Memory B cell (primary cell): ENCODE measurements around the gene GLT8D1.
"Not testable (repeated sequence)": the region's sequence is repeated elsewhere in the genome, so short reads cannot be mapped to it uniquely, and the experiment has no call there.

Experiments
- ATAC-seq: fragments of 150-1000 bp; cut with Tn5 transposase; 2 replicates; pipeline ENCODE4 v1.10.0; 2021; ENCODE audit warnings: low read depth, mild to moderate bottlenecking, moderate library complexity
- DNase-seq, 2 donors: peaks; one replicate each; pipeline ENCODE4 v3.0.0; 2022; ENCODE audit warnings: low spot score in 2 of 2
- H3K27ac Mint-ChIP-seq: one replicate; pipeline ENCODE4 v1.8.0; 2022; ENCODE audit warnings: mild to moderate bottlenecking, moderate library complexity, mixed read lengths
- H3K27me3 Mint-ChIP-seq: one replicate; pipeline ENCODE4 v1.8.0; 2022; ENCODE audit warnings: mixed read lengths
- H3K36me3 Mint-ChIP-seq: one replicate; pipeline ENCODE4 v1.8.0; 2022; ENCODE audit warnings: mild to moderate bottlenecking, mixed read lengths
- H3K4me1 Mint-ChIP-seq: one replicate; pipeline ENCODE4 v1.8.0; 2022; ENCODE audit warnings: mixed read lengths
- H3K4me3 Mint-ChIP-seq: one replicate; pipeline ENCODE4 v1.8.0; 2022; ENCODE audit warnings: mild to moderate bottlenecking, moderate library complexity, mixed read lengths
- H3K9me3 Mint-ChIP-seq: one replicate; pipeline ENCODE4 v1.8.0; 2022; ENCODE audit warnings: mixed read lengths

GLT8D1 gene

DNA sequence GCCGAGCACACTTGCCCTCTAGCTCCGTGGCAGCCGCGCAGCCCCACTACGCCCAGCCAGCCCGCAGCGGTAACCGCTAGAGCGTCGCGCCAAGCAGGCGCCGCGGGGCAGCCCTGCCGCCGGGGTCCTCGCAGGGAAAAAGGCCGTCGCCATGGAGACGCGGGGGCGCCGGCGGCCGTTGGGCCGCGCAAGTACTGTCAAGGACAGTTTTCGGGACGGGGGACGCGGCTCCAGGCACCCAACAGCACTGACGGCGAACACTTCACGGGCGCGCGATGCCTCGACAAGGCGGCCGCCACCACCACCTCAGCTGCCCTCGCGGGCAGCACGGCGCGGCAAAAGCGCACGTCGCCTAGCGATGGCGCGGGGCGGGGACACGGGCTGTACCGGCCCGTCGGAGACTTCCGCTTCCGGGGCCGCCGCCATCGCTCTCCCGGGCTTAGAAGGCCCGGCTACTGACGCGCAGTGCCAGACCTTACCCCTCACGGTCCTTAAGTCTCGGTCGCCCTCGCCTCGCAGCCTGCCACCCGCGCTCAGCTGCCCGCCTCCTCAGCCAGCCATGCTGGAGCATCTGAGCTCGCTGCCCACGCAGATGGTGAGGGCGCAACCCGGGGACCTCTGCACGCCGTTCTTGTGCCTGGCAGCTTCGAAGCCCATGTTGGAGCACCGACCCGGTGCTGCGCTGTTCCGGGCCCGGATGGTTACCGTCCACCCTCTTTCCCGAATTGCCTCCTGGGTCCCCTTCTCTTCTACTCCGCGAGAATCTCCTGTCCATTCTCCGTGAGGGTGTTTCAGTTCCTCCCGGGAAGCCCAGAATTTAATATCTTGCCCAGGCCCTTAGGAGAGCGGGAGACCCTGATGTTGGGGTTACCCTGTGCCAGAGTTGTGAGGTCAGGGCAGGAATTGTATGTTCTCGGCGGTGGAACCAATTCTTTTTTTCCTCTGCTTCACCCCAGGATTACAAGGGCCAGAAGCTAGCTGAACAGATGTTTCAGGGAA is at the start of gene GLT8D1, which contains the start of gene SPCS1:
GLT8D1 (minus strand) TSS at position 104 of the 999 bp plus-strand sequence. CDS start 5,331 bp downstream, outside the sequence.
SPCS1 (plus strand) TSS at position 419 of the 999 bp plus-strand sequence; CDS start at position 560, 141 bp downstream.
- peak within 1 kb of the TSS; percentile 98 for H3K4me3 Mint-ChIP-seq
- peak; percentile 87 for ATAC-seq
- no peaks in the 10 kb centered on the region for H3K9me3 Mint-ChIP-seq
- H3K4me1 Mint-ChIP-seq, result peaks cover 22% of the 10 kb centered on the region
- peak within 1 kb of the TSS; percentile 92 for H3K27ac Mint-ChIP-seq
- peaks cover 3% of the 10 kb centered on the region for H3K36me3 Mint-ChIP-seq
- no peaks in the 10 kb centered on the region for H3K27me3 Mint-ChIP-seq
- DNase-seq, result peak; percentile 87 to 92

- H3K4me1 Mint-ChIP-seq, result no peaks in the 10 kb centered on the region
- H3K27ac Mint-ChIP-seq, result no peak overlapping the region
- DNase-seq (no peak), ATAC-seq (no peak)
- H3K4me3 Mint-ChIP-seq, result no peak overlapping the region
- H3K27me3 Mint-ChIP-seq, result no peaks in the 10 kb centered on the region
- no peaks in the 10 kb centered on the region for H3K9me3 Mint-ChIP-seq
- peaks cover 32% of the 10 kb centered on the region for H3K36me3 Mint-ChIP-seq
Measured at GRCh38 chr3:52754373-52754772, 48.8 kb upstream of the GLT8D1 start.

DNA sequence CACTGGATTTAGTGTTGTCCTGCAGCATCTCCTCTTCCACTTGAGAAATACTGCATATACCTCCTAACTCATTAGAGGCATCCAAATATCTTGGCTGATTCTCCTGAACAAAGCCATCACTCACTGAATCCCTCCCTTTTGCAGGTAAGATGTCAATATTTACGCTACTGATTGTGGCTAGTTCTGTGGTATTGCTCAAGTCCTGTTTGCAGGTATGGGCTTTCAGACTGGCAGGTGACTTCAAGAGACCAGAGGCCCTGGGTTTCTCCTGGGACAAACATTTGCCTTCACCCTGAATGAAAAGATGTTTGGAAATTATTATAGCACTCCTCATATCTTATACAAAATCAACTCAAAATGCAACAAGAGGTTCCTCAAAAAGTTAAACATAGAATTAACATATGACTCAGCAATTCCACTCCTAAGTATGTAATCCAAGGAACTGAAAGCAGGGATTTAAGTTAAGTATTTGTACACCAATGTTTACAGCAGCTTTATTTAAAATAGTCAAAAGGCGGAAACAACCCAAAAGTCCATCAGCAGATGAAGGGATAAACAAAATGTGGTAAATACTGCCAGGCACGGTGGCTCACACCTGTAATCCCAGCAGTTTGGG is 46.6 kb upstream of the GLT8D1 start:
- no peaks in the 10 kb centered on the region for H3K27me3 Mint-ChIP-seq
- H3K9me3 Mint-ChIP-seq, result no peaks in the 10 kb centered on the region
- no peak overlapping the region for H3K4me3 Mint-ChIP-seq
- H3K36me3 Mint-ChIP-seq, result peaks cover 29% of the 10 kb centered on the region
- H3K27ac Mint-ChIP-seq, result no peak overlapping the region
- no peaks in the 10 kb centered on the region for H3K4me1 Mint-ChIP-seq
- DNase-seq (no peak), ATAC-seq (no peak)

DNA sequence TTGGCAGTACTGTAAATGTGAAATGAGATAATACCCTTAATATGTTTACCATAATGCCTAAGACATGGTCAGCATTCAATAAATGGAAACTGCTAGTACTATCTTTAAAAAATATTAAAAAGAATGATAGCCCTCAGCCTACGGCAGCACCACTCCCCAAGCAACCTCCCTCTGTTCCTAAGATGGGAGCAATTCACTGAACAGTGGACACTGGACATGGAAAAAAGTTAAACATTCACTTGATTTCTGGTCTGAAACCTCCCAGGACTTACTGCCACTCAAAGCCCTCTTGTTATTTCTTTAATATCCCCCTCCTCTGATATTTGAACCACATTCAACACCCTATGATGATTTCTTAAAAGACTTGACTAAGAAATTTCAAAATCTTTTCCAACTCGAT is 38.1 kb upstream of the GLT8D1 start:
- no peaks in the 10 kb centered on the region for H3K4me1 Mint-ChIP-seq
- H3K27ac Mint-ChIP-seq, result peak overlapping the region; percentile 21
- H3K36me3 Mint-ChIP-seq, result peaks cover 22% of the 10 kb centered on the region
- no peaks in the 10 kb centered on the region for H3K9me3 Mint-ChIP-seq
- DNase-seq (no peak), ATAC-seq (no peak)
- no peaks in the 10 kb centered on the region for H3K27me3 Mint-ChIP-seq
- H3K4me3 Mint-ChIP-seq, result no peak overlapping the region

DNA sequence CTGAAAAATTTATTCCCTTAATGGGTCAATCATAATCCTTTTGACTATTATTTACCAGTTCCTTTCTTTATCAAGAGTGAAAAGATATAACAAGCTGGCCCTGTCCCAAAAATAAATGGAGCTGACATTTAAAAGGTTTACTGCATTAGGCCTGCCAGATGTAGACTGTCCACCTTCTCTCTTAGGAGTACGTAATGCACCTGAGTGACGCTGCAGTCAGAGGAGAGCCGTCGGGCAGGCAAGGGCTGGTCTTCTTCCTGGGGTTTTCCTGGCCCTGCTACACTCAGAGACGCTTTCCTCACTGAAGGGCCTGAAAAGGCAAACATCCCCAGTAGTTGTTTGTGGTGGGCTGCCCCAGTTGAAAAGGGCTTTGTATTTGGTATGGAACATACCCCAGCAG is 37.6 kb upstream of the GLT8D1 start:
- Mint-ChIP-seq H3K4me3 (no peak overlapping the region), H3K36me3 (peaks cover 19% of the 10 kb centered on the region), H3K27me3 (no peaks in the 10 kb centered on the region), H3K4me1 (no peaks in the 10 kb centered on the region), H3K27ac (no peak overlapping the region), H3K9me3 (no peaks in the 10 kb centered on the region)
- ATAC-seq, result no peak
- DNase-seq, result no peak

DNA sequence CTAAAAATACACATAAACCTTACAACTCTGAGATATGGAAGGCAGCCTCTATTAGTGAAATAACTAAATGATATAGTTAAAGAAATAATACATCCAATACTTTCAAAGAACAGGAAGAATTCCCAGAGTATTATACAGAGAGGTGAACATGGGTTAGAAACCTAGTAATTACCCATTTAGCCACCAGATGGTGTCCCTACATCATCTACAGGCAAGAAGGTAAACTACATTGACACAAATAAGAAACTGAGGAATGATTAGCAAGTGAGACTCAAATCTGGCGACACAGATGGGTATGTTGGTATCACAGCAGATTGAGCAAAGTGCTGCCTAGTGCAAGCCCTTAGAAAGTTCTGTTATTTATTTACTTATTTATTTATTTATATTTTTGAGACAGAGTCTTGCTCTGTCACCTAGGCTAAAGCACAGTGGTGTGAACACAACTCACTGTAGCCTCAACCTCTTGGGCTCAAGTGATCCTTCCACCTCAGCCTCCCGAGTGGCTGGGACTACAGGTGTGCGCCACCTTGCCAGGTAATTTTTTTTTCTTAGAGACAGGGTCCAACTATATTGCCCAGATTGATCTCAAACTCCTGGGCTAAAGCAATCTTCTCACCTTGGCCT is 36.9 kb upstream of the GLT8D1 start:
- Mint-ChIP-seq H3K27me3 (no peaks in the 10 kb centered on the region), H3K4me1 (no peaks in the 10 kb centered on the region), H3K27ac (no peak overlapping the region), H3K4me3 (no peak overlapping the region), H3K9me3 (no peaks in the 10 kb centered on the region), H3K36me3 (peaks cover 19% of the 10 kb centered on the region)
- ATAC-seq (peak; percentile 49), DNase-seq (peak in 1 of 2 donors; percentile 20)

DNA sequence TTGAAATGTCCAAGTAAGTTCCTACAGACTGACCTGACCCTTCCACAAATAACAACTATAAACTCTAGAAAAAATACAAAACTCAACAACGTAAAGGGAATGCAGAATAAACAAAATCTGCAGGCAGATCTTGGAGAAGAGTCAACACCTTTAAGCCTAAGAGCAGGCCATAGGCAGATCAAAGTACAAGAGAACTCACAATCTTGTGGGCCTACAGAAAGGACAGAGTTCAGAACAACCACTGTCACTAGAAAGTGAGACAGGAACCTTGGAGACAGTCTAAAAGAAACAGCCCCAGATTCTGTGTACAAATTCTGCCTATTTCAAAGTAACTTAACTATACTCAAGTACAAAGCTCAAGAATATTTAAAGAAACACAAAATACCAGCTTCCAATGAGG is 34.1 kb upstream of the GLT8D1 start:
- H3K9me3 Mint-ChIP-seq, result no peaks in the 10 kb centered on the region
- no peak overlapping the region for H3K27ac Mint-ChIP-seq
- H3K36me3 Mint-ChIP-seq, result peaks cover 25% of the 10 kb centered on the region
- no peak for ATAC-seq
- H3K4me1 Mint-ChIP-seq, result no peaks in the 10 kb centered on the region
- no peak overlapping the region for H3K4me3 Mint-ChIP-seq
- DNase-seq, result no peak
- no peaks in the 10 kb centered on the region for H3K27me3 Mint-ChIP-seq

DNA sequence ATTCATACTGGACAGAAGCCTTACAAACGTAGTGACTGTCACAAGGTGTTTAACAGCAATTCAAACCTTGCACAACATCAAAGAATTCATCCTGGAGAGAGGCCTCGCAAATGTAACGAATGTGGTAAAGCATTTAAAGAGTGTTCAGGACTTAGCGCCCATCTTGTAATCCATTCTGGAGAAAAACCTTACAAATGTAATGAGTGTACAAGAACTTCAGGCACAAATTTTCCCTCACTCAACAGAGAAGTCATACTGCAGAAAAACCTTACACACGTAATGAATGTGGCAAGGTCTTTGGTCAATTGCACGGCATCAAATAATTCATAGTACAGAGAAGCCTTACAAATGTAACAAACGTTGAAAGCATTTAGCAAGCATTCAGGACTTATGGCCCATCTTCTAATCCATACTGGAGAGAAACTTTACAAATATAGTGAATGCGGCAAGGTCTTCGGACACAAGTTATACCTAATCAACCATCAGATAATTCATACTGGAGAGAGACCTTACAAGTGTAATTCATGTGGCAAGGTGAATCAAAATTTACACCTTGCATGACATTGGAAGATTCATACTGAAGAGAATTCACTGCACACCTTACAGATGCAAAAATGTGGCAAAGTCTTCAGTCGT is 27.8 kb upstream of the GLT8D1 start:
- no peak overlapping the region for H3K4me3 Mint-ChIP-seq
- H3K27me3 Mint-ChIP-seq, result no peaks in the 10 kb centered on the region
- H3K9me3 Mint-ChIP-seq, result peaks cover 4% of the 10 kb centered on the region
- no peak for DNase-seq
- ATAC-seq, result no peak
- no peaks in the 10 kb centered on the region for H3K4me1 Mint-ChIP-seq
- peaks cover 54% of the 10 kb centered on the region for H3K36me3 Mint-ChIP-seq
- no peak overlapping the region for H3K27ac Mint-ChIP-seq

DNA sequence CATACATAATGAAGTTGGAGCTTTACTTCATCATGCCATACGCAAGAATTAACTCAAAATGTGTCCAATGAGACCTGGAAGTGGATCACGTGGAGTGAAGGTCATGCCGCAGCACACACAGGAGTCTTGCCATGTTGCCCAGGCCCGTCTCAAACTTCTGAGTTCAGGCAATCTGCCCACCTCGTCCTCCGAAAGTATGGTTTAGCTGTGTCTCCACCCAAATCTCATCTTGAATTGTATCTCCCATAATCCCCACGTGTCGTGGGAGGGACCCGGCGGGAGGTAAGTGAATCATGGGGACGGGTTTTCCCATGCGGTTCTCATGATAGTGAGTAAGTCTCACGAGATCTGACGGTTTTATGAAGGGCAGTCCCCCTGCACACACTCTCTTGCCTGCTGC is 26.0 kb upstream of the GLT8D1 start:
- H3K4me3 Mint-ChIP-seq, result no peak overlapping the region
- H3K27me3 Mint-ChIP-seq, result no peaks in the 10 kb centered on the region
- peaks cover 58% of the 10 kb centered on the region for H3K36me3 Mint-ChIP-seq
- no peaks in the 10 kb centered on the region for H3K4me1 Mint-ChIP-seq
- ATAC-seq (no peak), DNase-seq (no peak)
- no peak overlapping the region for H3K27ac Mint-ChIP-seq
- H3K9me3 Mint-ChIP-seq, result peaks cover 4% of the 10 kb centered on the region

DNA sequence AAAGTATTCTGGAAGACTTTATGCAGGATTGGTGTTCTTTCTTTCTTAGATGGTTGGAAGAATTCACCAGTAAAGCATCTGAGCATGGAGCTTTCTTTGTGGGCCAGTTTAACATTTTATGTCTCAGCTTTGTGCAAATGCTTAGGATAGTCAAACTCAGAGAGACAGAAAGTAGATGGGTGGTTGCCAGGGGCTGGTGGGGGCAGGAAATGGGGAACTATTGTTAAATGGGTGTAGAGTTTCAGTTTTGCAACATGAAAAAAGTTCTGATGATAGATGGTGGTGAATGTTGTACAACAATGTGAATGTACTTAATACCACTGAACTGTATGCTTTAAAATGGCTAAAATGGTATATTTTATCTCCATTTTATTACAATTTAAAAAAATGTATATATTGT is 25.1 kb upstream of the GLT8D1 start:
- ATAC-seq, result no peak
- DNase-seq, result no peak
- Mint-ChIP-seq H3K4me1 (no peaks in the 10 kb centered on the region), H3K27me3 (no peaks in the 10 kb centered on the region), H3K36me3 (peaks cover 55% of the 10 kb centered on the region), H3K27ac (no peak overlapping the region), H3K9me3 (peaks cover 4% of the 10 kb centered on the region), H3K4me3 (no peak overlapping the region)

DNA sequence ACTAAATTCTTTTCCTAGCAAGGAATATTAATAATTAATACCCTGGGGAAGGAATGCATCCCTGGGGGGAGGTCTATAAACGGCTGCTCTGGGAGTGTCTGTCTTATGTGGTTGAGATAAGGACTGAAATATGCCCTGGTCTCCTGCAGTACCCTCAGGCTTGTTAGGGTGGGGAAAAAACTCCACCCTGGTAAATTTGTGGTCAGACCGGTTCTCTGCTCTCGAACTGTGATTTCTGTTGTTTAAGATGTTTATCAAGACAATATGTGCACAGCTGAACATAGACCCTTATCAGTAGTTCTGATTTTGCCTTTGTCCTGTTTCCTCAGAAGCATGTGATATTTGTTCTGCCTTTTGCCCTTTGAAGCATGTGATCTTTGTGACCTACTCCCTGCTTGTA is 23.2 kb upstream of the GLT8D1 start:
- H3K27me3 Mint-ChIP-seq, ATAC-seq, H3K4me1 Mint-ChIP-seq, H3K27ac Mint-ChIP-seq, DNase-seq, H3K9me3 Mint-ChIP-seq, H3K4me3 Mint-ChIP-seq: not testable (repeated sequence)
- H3K36me3 Mint-ChIP-seq, result peaks cover 42% of the 10 kb centered on the region

- H3K4me3 Mint-ChIP-seq, result no peak overlapping the region
- H3K27me3 Mint-ChIP-seq, result no peaks in the 10 kb centered on the region
- H3K36me3 Mint-ChIP-seq, result peaks cover 22% of the 10 kb centered on the region
- no peak for DNase-seq
- no peak overlapping the region for H3K27ac Mint-ChIP-seq
- H3K4me1 Mint-ChIP-seq, result peaks cover 4% of the 10 kb centered on the region
- H3K9me3 Mint-ChIP-seq, result peaks cover 4% of the 10 kb centered on the region
- ATAC-seq, result no peak
Measured at GRCh38 chr3:52724511-52724910, 18.9 kb upstream of the GLT8D1 start.

DNA sequence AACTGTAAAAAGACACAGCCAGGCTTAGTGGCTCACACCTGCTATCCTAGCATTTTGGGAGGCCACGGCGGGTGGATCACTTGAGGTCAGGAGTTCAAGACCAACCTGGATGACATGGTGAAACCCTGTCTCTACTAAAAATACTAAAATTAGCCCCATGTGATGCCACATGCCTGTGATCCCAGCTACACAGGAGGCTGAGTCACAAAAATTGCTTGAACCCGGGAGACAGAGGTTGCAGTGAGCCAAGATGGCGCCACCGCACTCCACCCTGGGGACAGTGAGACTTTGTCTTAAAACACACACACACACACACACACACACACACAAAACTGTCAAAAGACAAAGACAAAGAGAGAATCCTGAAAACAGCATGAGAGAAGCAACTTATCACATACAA is 18.3 kb upstream of the GLT8D1 start:
- no peak for ATAC-seq
- no peaks in the 10 kb centered on the region for H3K27me3 Mint-ChIP-seq

GRCh38 chr3:52722491-52722890 is 16.9 kb upstream of the GLT8D1 start:
- peaks cover 19% of the 10 kb centered on the region for H3K36me3 Mint-ChIP-seq
- DNase-seq (no peak), ATAC-seq (no peak)
- no peak overlapping the region for H3K4me3 Mint-ChIP-seq
- H3K27ac Mint-ChIP-seq, result no peak overlapping the region
- peaks cover 2% of the 10 kb centered on the region for H3K9me3 Mint-ChIP-seq
- peaks cover 4% of the 10 kb centered on the region for H3K4me1 Mint-ChIP-seq
- no peaks in the 10 kb centered on the region for H3K27me3 Mint-ChIP-seq

More for the DNA sequence above, 18.3 kb upstream of the GLT8D1 start:
- Mint-ChIP-seq H3K36me3 (peaks cover 22% of the 10 kb centered on the region), H3K4me1 (peaks cover 4% of the 10 kb centered on the region), H3K27ac (no peak overlapping the region), H3K9me3 (peaks cover 2% of the 10 kb centered on the region), H3K4me3 (no peak overlapping the region)
- no peak for DNase-seq
